ENCODE measurements around the gene LEFTY1. TPM values are rescaled to one million over a fixed set of nuclear protein-coding genes. Genes with fewer than 3 reads are reported as not detected.

The LEFTY1 gene
- total and polyA plus RNA-seq, 4 donors = 0.42 to 1.4 (median 0.87) TPM

DNA sequence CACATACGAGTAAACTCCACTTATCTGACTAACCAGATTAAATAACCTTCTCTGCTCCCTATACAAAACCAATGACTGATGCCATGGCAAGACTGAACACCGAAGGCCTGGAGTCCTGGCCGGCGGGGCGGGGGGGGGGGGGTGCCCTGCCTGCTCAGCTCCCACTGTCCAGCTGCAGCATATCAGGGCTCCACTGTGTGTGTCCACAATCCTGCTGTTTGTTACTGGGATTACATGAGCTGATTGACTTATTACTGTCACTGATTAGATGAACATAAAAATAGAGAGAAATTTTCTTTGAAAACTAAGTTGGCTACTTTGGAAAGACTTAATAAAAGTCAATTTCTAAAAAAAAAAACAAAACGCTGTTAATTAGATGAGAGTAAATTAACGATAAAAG lies 31.7 kb downstream of the LEFTY1 start:
- no peaks in the 10 kb centered on the region for H3K27me3 ChIP-seq (ENCODE audit: control insufficient read depth in 4 of 4, insufficient read depth in 4 of 4, low read length in 3 of 4)
- no peaks in the 10 kb centered on the region for H3K9me3 ChIP-seq (ENCODE audit: control insufficient read depth in 4 of 4, low read length in 3 of 4)
- no peak for DNase-seq (ENCODE audit: low spot score)
- 68% methylated on average over 7 of the region's 7 CpGs for WGBS
- no peak overlapping the region for H3K27ac ChIP-seq (ENCODE audit: low read depth in 1 of 2, low read length in 2 of 2)
- TF ChIP-seq, protein P1, sequence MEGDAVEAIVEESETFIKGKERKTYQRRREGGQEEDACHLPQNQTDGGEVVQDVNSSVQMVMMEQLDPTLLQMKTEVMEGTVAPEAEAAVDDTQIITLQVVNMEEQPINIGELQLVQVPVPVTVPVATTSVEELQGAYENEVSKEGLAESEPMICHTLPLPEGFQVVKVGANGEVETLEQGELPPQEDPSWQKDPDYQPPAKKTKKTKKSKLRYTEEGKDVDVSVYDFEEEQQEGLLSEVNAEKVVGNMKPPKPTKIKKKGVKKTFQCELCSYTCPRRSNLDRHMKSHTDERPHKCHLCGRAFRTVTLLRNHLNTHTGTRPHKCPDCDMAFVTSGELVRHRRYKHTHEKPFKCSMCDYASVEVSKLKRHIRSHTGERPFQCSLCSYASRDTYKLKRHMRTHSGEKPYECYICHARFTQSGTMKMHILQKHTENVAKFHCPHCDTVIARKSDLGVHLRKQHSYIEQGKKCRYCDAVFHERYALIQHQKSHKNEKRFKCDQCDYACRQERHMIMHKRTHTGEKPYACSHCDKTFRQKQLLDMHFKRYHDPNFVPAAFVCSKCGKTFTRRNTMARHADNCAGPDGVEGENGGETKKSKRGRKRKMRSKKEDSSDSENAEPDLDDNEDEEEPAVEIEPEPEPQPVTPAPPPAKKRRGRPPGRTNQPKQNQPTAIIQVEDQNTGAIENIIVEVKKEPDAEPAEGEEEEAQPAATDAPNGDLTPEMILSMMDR (IDR thresholded peaks at IDR 0.05; ENCODE audit: low read depth, low read length, missing input control) = no peak
- TF ChIP-seq HNF4A (conservative IDR thresholded peaks at IDR 0.05) = no peak
- TF ChIP-seq, protein P2, sequence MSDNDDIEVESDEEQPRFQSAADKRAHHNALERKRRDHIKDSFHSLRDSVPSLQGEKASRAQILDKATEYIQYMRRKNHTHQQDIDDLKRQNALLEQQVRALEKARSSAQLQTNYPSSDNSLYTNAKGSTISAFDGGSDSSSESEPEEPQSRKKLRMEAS (IDR thresholded peaks at IDR 0.05) = no peak
- H3K4me3 ChIP-seq (ENCODE audit: low read depth in 1 of 3, low read length in 3 of 3) = no peak overlapping the region
- no peak overlapping the region for H3K9ac ChIP-seq (ENCODE audit: low read depth in 1 of 2, low read length in 2 of 2)
- H3K36me3 ChIP-seq (ENCODE audit: control insufficient read depth in 4 of 4, insufficient read depth in 3 of 4, low read depth in 1 of 4, low read length in 3 of 4) = peaks cover 15 to 67% (median 48%) of the 10 kb centered on the region in 4 donors
- H3K4me1 ChIP-seq (ENCODE audit: control insufficient read depth in 4 of 4, insufficient read depth in 4 of 4, low read length in 3 of 4) = no peaks in the 10 kb centered on the region

DNA sequence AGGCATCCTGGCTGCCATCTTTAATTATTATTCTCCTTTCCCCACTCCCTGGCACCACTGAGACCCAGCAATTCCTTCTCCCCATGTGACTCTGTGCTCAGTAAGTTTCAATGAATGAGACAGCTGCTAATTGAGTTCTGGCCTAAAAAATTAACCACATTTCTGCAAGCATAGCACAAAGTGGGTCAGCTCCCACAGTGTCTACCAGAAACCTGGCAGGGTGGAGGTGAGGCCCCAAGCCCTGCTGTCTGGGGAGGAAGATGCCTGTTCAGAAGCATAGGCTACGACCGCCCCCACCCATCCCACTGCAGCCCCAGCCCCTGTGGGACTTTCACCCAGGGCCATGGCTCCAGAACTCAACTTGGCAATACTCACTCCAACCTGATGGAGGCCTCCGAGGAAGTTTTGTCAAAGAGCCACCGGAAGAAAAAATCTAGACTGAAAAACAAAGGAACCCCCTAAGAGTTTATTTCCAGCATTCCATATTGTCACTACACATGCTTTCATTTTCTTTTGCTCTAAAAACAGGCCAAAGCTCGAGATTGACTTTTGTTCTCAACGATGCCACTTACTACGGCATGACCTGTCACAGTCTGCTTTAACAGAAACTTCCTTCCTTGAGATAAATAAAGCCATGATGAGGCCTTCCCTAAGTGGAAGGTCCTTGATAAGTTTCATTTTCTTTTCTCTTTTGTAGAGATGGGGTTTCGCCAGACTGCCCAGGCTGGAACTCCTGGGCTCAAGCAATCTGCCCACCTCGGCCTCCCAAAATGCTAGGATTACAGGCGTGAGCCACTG lies 33.2 kb downstream of the LEFTY1 start:
- no peak overlapping the region for H3K9ac ChIP-seq (ENCODE audit: low read depth in 1 of 2, low read length in 2 of 2)
- H3K36me3 ChIP-seq (ENCODE audit: control insufficient read depth in 4 of 4, insufficient read depth in 3 of 4, low read depth in 1 of 4, low read length in 3 of 4) = peaks cover 8 to 56% (median 36%) of the 10 kb centered on the region in 4 donors

More for the DNA sequence above, 33.2 kb downstream of the LEFTY1 start:
- no peak for DNase-seq (ENCODE audit: low spot score)
- no peaks in the 10 kb centered on the region for H3K9me3 ChIP-seq (ENCODE audit: control insufficient read depth in 4 of 4, low read length in 3 of 4)
- H3K27ac ChIP-seq (ENCODE audit: low read depth in 1 of 2, low read length in 2 of 2) = no peak overlapping the region
- H3K4me3 ChIP-seq (ENCODE audit: low read depth in 1 of 3, low read length in 3 of 3) = no peak overlapping the region
- H3K27me3 ChIP-seq (ENCODE audit: control insufficient read depth in 4 of 4, insufficient read depth in 4 of 4, low read length in 3 of 4) = no peaks in the 10 kb centered on the region
- WGBS = 79% methylated on average over 10 of the region's 10 CpGs
- TF ChIP-seq, protein P3, sequence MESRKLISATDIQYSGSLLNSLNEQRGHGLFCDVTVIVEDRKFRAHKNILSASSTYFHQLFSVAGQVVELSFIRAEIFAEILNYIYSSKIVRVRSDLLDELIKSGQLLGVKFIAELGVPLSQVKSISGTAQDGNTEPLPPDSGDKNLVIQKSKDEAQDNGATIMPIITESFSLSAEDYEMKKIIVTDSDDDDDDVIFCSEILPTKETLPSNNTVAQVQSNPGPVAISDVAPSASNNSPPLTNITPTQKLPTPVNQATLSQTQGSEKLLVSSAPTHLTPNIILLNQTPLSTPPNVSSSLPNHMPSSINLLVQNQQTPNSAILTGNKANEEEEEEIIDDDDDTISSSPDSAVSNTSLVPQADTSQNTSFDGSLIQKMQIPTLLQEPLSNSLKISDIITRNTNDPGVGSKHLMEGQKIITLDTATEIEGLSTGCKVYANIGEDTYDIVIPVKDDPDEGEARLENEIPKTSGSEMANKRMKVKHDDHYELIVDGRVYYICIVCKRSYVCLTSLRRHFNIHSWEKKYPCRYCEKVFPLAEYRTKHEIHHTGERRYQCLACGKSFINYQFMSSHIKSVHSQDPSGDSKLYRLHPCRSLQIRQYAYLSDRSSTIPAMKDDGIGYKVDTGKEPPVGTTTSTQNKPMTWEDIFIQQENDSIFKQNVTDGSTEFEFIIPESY (IDR thresholded peaks at IDR 0.05) = no peak
- TF ChIP-seq HNF4G (IDR thresholded peaks at IDR 0.05) (no peak), JUND (IDR thresholded peaks at IDR 0.05) (no peak), FOXA1 (IDR thresholded peaks at IDR 0.05) (no peak), HNF4A (conservative IDR thresholded peaks at IDR 0.05) (no peak), YY1 (IDR thresholded peaks at IDR 0.05) (no peak), GABPA (IDR thresholded peaks at IDR 0.05 in 1 of 2, conservative IDR thresholded peaks at IDR 0.05 in 1 of 2) (no peak), FOXA2 (IDR thresholded peaks at IDR 0.05) (no peak), RXRA (IDR thresholded peaks at IDR 0.05) (no peak), TAF1 (conservative IDR thresholded peaks at IDR 0.05) (no peak), EGR1 (IDR thresholded peaks at IDR 0.05; ENCODE audit: low read depth in 2 of 2) (no peak), NR2F2 (IDR thresholded peaks at IDR 0.05) (no peak)
- TF ChIP-seq, protein P1 (IDR thresholded peaks at IDR 0.05; ENCODE audit: low read depth, low read length, missing input control) = no peak
- TF ChIP-seq, protein P2 (IDR thresholded peaks at IDR 0.05) = no peak
- TF ChIP-seq, protein P4, sequence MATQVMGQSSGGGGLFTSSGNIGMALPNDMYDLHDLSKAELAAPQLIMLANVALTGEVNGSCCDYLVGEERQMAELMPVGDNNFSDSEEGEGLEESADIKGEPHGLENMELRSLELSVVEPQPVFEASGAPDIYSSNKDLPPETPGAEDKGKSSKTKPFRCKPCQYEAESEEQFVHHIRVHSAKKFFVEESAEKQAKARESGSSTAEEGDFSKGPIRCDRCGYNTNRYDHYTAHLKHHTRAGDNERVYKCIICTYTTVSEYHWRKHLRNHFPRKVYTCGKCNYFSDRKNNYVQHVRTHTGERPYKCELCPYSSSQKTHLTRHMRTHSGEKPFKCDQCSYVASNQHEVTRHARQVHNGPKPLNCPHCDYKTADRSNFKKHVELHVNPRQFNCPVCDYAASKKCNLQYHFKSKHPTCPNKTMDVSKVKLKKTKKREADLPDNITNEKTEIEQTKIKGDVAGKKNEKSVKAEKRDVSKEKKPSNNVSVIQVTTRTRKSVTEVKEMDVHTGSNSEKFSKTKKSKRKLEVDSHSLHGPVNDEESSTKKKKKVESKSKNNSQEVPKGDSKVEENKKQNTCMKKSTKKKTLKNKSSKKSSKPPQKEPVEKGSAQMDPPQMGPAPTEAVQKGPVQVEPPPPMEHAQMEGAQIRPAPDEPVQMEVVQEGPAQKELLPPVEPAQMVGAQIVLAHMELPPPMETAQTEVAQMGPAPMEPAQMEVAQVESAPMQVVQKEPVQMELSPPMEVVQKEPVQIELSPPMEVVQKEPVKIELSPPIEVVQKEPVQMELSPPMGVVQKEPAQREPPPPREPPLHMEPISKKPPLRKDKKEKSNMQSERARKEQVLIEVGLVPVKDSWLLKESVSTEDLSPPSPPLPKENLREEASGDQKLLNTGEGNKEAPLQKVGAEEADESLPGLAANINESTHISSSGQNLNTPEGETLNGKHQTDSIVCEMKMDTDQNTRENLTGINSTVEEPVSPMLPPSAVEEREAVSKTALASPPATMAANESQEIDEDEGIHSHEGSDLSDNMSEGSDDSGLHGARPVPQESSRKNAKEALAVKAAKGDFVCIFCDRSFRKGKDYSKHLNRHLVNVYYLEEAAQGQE (IDR thresholded peaks at IDR 0.05) = no peak
- TF ChIP-seq, protein P5, sequence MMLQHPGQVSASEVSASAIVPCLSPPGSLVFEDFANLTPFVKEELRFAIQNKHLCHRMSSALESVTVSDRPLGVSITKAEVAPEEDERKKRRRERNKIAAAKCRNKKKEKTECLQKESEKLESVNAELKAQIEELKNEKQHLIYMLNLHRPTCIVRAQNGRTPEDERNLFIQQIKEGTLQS (IDR thresholded peaks at IDR 0.05) = no peak
- peaks cover 0 to 6% (median 1%) of the 10 kb centered on the region in 4 donors for H3K4me1 ChIP-seq (ENCODE audit: control insufficient read depth in 4 of 4, insufficient read depth in 4 of 4, low read length in 3 of 4)
